Activated CD8-positive, alpha-beta memory T cell treated with anti-CD3 and anti-CD28 coated beads, Interleukin-2, amount 50 U/mL, for 24 hours (primary cell): ENCODE results near the gene HSD17B2.

Experiments used
- DNase-seq: peaks from one replicate; pipeline ENCODE4 v3.0.0-alpha.2; 2020; ENCODE audit errors: extremely low read depth

HSD17B2 gene

GRCh38 chr16:82049484-82049883 is 14.4 kb downstream of the HSD17B2 start:
- DNase-seq, result no peak

- DNase-seq, result no peak
Observed at GRCh38 chr16:82050506-82050905, 15.5 kb downstream of the HSD17B2 start.

GRCh38 chr16:82050909-82051357 is 15.9 kb downstream of the HSD17B2 start:
- no peak for DNase-seq

- DNase-seq, result no peak
Observed at GRCh38 chr16:82051656-82052055, 16.6 kb downstream of the HSD17B2 start.

GRCh38 chr16:82055117-82055516 is 20.1 kb downstream of the HSD17B2 start:
- DNase-seq, result no peak

GRCh38 chr16:82055728-82056549 is 20.9 kb downstream of the HSD17B2 start:
- no peak for DNase-seq

GRCh38 chr16:82056550-82056896 is 21.5 kb downstream of the HSD17B2 start:
- DNase-seq, result no peak

- no peak for DNase-seq
Observed at GRCh38 chr16:82059161-82059982, 24.3 kb downstream of the HSD17B2 start.

- DNase-seq, result no peak
Observed at GRCh38 chr16:82059983-82060421, 24.9 kb downstream of the HSD17B2 start.

- no peak for DNase-seq
Observed at GRCh38 chr16:82061861-82062525, 26.9 kb downstream of the HSD17B2 start.

GRCh38 chr16:82062645-82063058 is 27.6 kb downstream of the HSD17B2 start:
- DNase-seq, result no peak

- DNase-seq, result no peak
Observed at GRCh38 chr16:82063456-82064082, 28.5 kb downstream of the HSD17B2 start.

GRCh38 chr16:82067042-82067803 is 32.2 kb downstream of the HSD17B2 start:
- DNase-seq, result no peak

- DNase-seq, result no peak
Observed at GRCh38 chr16:82067804-82068325, 32.8 kb downstream of the HSD17B2 start.

GRCh38 chr16:82070656-82071369 is 35.8 kb downstream of the HSD17B2 start:
- DNase-seq, result no peak

GRCh38 chr16:82071421-82071820 is 36.4 kb downstream of the HSD17B2 start:
- DNase-seq, result no peak

- DNase-seq, result no peak
Observed at GRCh38 chr16:82072313-82072712, 37.3 kb downstream of the HSD17B2 start.

GRCh38 chr16:82074019-82074558 is 39.0 kb downstream of the HSD17B2 start:
- no peak for DNase-seq

- DNase-seq, result no peak
Observed at GRCh38 chr16:82078125-82078524, 43.1 kb downstream of the HSD17B2 start.

GRCh38 chr16:82079892-82080291 is 44.8 kb downstream of the HSD17B2 start:
- no peak for DNase-seq
